DND-41 (cell line): Measurements from ENCODE around the gene GSTM3.
"Not testable (repeated sequence)": the region's sequence is repeated elsewhere in the genome, so short reads cannot be mapped to it uniquely, and the experiment has no call there.

ENCODE experiments used
- CTCF ChIP-seq: IDR thresholded peaks from 2 replicates; pipeline ENCODE4 v1.5.1; 2012; ENCODE audit warnings: borderline replicate concordance, low read length, moderate library complexity, mild to moderate bottlenecking; ENCODE audit not compliant: poor library complexity, severe bottlenecking; ENCODE audit errors: extremely low read depth
- EZH2 ChIP-seq: IDR thresholded peaks from 3 replicates; pipeline ENCODE4 v1.6.1; 2012; ENCODE audit warnings: borderline replicate concordance, low read depth, mild to moderate bottlenecking, moderate library complexity, low read length, inconsistent platforms; ENCODE audit not compliant: severe bottlenecking

GRCh38 chr1:109708949-109709348 lies 31.9 kb downstream of the GSTM3 start:
- not testable (repeated sequence) for TF ChIP-seq CTCF, EZH2
